ENCODE measurements around the gene ADARB2. TPM values are rescaled to one million over a fixed set of nuclear protein-coding genes. Genes with fewer than 3 reads are reported as not detected.
"Not testable (repeated sequence)": the region's sequence is repeated elsewhere in the genome, so short reads cannot be mapped to it uniquely, and the experiment has no call there.

Gene ADARB2
- total RNA-seq, 2 experiments from 2014 or later = 0.28 to 0.40 TPM

GRCh38 chr10:1362589-1363445, 374.5 kb downstream of the ADARB2 start:
- DNase-seq (no peak), ATAC-seq (ENCODE audit: low read depth) (no peak)
- Mint-ChIP-seq H3K27ac (no peak overlapping the region), H3K36me3 (no peaks in the 10 kb centered on the region), H3K9me3 (no peaks in the 10 kb centered on the region), H3K4me1 (no peaks in the 10 kb centered on the region), H3K4me3 (no peak overlapping the region), H3K27me3 (peaks cover 33% of the 10 kb centered on the region)
- POLR2A ChIA-PET = no interaction called here

GRCh38 chr10:1361411-1362105, 375.8 kb downstream of the ADARB2 start:
- Mint-ChIP-seq H3K36me3 (no peaks in the 10 kb centered on the region), H3K4me1 (no peaks in the 10 kb centered on the region), H3K27me3 (peaks cover 33% of the 10 kb centered on the region), H3K9me3 (no peaks in the 10 kb centered on the region), H3K4me3 (no peak overlapping the region), H3K27ac (no peak overlapping the region)
- no peak for ATAC-seq (ENCODE audit: low read depth)
- DNase-seq = no peak
- POLR2A ChIA-PET = no interaction called here

- Mint-ChIP-seq H3K27ac (no peak overlapping the region), H3K27me3 (peaks cover 33% of the 10 kb centered on the region), H3K4me3 (no peak overlapping the region), H3K4me1 (no peaks in the 10 kb centered on the region), H3K9me3 (no peaks in the 10 kb centered on the region), H3K36me3 (no peaks in the 10 kb centered on the region)
- POLR2A ChIA-PET = no interaction called here
- ATAC-seq (ENCODE audit: low read depth) (no peak), DNase-seq (no peak)
Observed at GRCh38 chr10:1360558-1361164, 376.7 kb downstream of the ADARB2 start.

GRCh38 chr10:1360011-1360557, 377.2 kb downstream of the ADARB2 start:
- no peak overlapping the region for H3K4me3 Mint-ChIP-seq
- POLR2A ChIA-PET = no interaction called here
- no peak for ATAC-seq (ENCODE audit: low read depth)
- H3K27me3 Mint-ChIP-seq = peaks cover 29% of the 10 kb centered on the region
- no peaks in the 10 kb centered on the region for H3K36me3 Mint-ChIP-seq
- no peak overlapping the region for H3K27ac Mint-ChIP-seq
- DNase-seq = no peak
- H3K9me3 Mint-ChIP-seq = no peaks in the 10 kb centered on the region
- no peaks in the 10 kb centered on the region for H3K4me1 Mint-ChIP-seq

GRCh38 chr10:1359626-1359955, 377.7 kb downstream of the ADARB2 start:
- Mint-ChIP-seq H3K4me3 (no peak overlapping the region), H3K36me3 (no peaks in the 10 kb centered on the region), H3K4me1 (no peaks in the 10 kb centered on the region), H3K27me3 (peaks cover 27% of the 10 kb centered on the region), H3K27ac (no peak overlapping the region), H3K9me3 (no peaks in the 10 kb centered on the region)
- ATAC-seq (ENCODE audit: low read depth) (no peak), DNase-seq (no peak)
- POLR2A ChIA-PET = no interaction called here

- no peak overlapping the region for H3K4me3 Mint-ChIP-seq
- no peak overlapping the region for H3K27ac Mint-ChIP-seq
- ATAC-seq (ENCODE audit: low read depth) (no peak), DNase-seq (no peak)
- no peaks in the 10 kb centered on the region for H3K4me1 Mint-ChIP-seq
- no peaks in the 10 kb centered on the region for H3K36me3 Mint-ChIP-seq
- no peaks in the 10 kb centered on the region for H3K9me3 Mint-ChIP-seq
- POLR2A ChIA-PET = no interaction called here
- peaks cover 22% of the 10 kb centered on the region for H3K27me3 Mint-ChIP-seq
Observed at GRCh38 chr10:1358860-1359625, 378.3 kb downstream of the ADARB2 start.

GRCh38 chr10:1358147-1358546, 379.2 kb downstream of the ADARB2 start:
- no peaks in the 10 kb centered on the region for H3K36me3 Mint-ChIP-seq
- H3K27me3 Mint-ChIP-seq = peaks cover 22% of the 10 kb centered on the region
- H3K27ac Mint-ChIP-seq = no peak overlapping the region
- POLR2A ChIA-PET = no interaction called here
- DNase-seq (no peak), ATAC-seq (ENCODE audit: low read depth) (no peak)
- no peaks in the 10 kb centered on the region for H3K9me3 Mint-ChIP-seq
- H3K4me3 Mint-ChIP-seq = no peak overlapping the region
- no peaks in the 10 kb centered on the region for H3K4me1 Mint-ChIP-seq

- H3K27me3 Mint-ChIP-seq = peaks cover 13% of the 10 kb centered on the region
- POLR2A ChIA-PET = no interaction called here
- DNase-seq = no peak
- H3K27ac Mint-ChIP-seq = no peak overlapping the region
- H3K4me1 Mint-ChIP-seq = no peaks in the 10 kb centered on the region
- no peak overlapping the region for H3K4me3 Mint-ChIP-seq
- no peaks in the 10 kb centered on the region for H3K36me3 Mint-ChIP-seq
- no peak for ATAC-seq (ENCODE audit: low read depth)
- no peaks in the 10 kb centered on the region for H3K9me3 Mint-ChIP-seq
Observed at GRCh38 chr10:1356349-1356748, 381.0 kb downstream of the ADARB2 start.

GRCh38 chr10:1354809-1355710, 382.3 kb downstream of the ADARB2 start:
- DNase-seq (no peak), ATAC-seq (ENCODE audit: low read depth) (no peak)
- Mint-ChIP-seq H3K4me1 (no peaks in the 10 kb centered on the region), H3K36me3 (no peaks in the 10 kb centered on the region), H3K27ac (no peak overlapping the region), H3K9me3 (no peaks in the 10 kb centered on the region), H3K4me3 (no peak overlapping the region), H3K27me3 (peaks cover 6% of the 10 kb centered on the region)
- POLR2A ChIA-PET = no interaction called here

GRCh38 chr10:1352296-1352695, 385.0 kb downstream of the ADARB2 start:
- H3K27me3 Mint-ChIP-seq; ATAC-seq (ENCODE audit: low read depth); H3K36me3 Mint-ChIP-seq; H3K4me3 Mint-ChIP-seq; H3K4me1 Mint-ChIP-seq; H3K27ac Mint-ChIP-seq; POLR2A ChIA-PET; DNase-seq; H3K9me3 Mint-ChIP-seq: not testable (repeated sequence)

GRCh38 chr10:1348773-1349050, 388.6 kb downstream of the ADARB2 start:
- Mint-ChIP-seq H3K4me1 (peaks cover 2% of the 10 kb centered on the region), H3K27ac (no peak overlapping the region), H3K27me3 (peaks cover 2% of the 10 kb centered on the region), H3K4me3 (no peak overlapping the region), H3K9me3 (no peaks in the 10 kb centered on the region), H3K36me3 (no peaks in the 10 kb centered on the region)
- ATAC-seq (ENCODE audit: low read depth) (no peak), DNase-seq (no peak)
- POLR2A ChIA-PET = no interaction called here

- H3K4me3 Mint-ChIP-seq = no peak overlapping the region
- H3K9me3 Mint-ChIP-seq = no peaks in the 10 kb centered on the region
- peaks cover 4% of the 10 kb centered on the region for H3K27me3 Mint-ChIP-seq
- no peak for DNase-seq
- no peaks in the 10 kb centered on the region for H3K36me3 Mint-ChIP-seq
- no peak for ATAC-seq (ENCODE audit: low read depth)
- H3K27ac Mint-ChIP-seq = no peak overlapping the region
- POLR2A ChIA-PET = no interaction called here
- peaks cover 2% of the 10 kb centered on the region for H3K4me1 Mint-ChIP-seq
Observed at GRCh38 chr10:1347962-1348772, 389.2 kb downstream of the ADARB2 start.

Measured in activated naive CD8-positive, alpha-beta T cell treated with anti-CD3 and anti-CD28 coated beads, Interleukin-2, amount 10 ng/mL, durations not matched to agents 7 days and 5 days (primary cell).